Neutrophil (primary cell): Measurements from ENCODE around the gene BORCS5.

ENCODE experiments used
- H3K27ac ChIP-seq: fragments of 200-600 bp; sonication (generic); 2 replicates; pipeline ENCODE4 v1.5.1; 2016; ENCODE audit warnings: mild to moderate bottlenecking, moderate library complexity
- H3K27me3 ChIP-seq: fragments of 200-600 bp; sonication (generic); 2 replicates; pipeline ENCODE4 v1.6.0; 2016; ENCODE audit warnings: mild to moderate bottlenecking
- H3K36me3 ChIP-seq: fragments of 200-600 bp; sonication (generic); 2 replicates; pipeline ENCODE4 v1.5.1; 2017
- H3K4me1 ChIP-seq, 2 experiments: fragments of 200-600 bp in 1 of 2; sonication (generic) in 1 of 2; 1 replicate in 1 of 2; 2 replicates in 1 of 2; pipeline versions ENCODE4 v1.5.1 to v1.6.1; 2013 to 2016; ENCODE audit warnings: low read depth in 1 of 2, low read length in 1 of 2, mild to moderate bottlenecking in 1 of 2, moderate library complexity in 1 of 2; ENCODE audit not compliant: control insufficient read depth in 1 of 2, insufficient read depth in 1 of 2
- H3K4me3 ChIP-seq, 2 experiments: fragments of 200-600 bp in 1 of 2; sonication (generic) in 1 of 2; 1 replicate in 1 of 2; 2 replicates in 1 of 2; pipeline ENCODE4 v1.5.1; 2013 to 2016; ENCODE audit warnings: low read depth in 1 of 2, low read length in 1 of 2, mild to moderate bottlenecking in 1 of 2, moderate library complexity in 1 of 2
- H3K9me3 ChIP-seq: fragments of 200-600 bp; sonication (generic); 2 replicates; pipeline ENCODE4 v1.5.1; 2016
- TF ChIP-seq, protein P1 (sequence below): fragments of 200-600 bp; sonication (generic); IDR thresholded peaks from 2 replicates; pipeline ENCODE4 v1.5.1; 2016; ENCODE audit warnings: antibody characterized with exemption

The BORCS5 gene

DNA sequence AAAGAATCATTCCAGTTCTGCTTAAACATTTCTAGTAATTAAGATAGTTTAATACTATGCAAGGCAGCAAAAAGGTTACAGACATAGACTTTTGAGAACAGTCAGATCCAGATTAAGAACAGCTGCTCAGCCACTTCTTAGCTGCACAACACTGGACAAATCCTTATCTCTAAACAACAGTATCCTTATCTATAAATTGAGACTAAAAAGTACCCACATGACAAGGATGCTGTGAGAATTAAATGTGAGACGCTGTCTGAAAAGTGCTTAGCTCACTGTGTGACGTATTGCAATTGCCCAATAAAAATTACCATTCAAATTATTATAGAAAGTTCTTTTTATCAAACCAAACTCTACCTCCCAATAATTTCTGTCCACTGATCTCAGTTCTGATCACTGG is 35.5 kb downstream of the BORCS5 start:
- H3K27ac ChIP-seq, result no peak overlapping the region
- H3K27me3 ChIP-seq, result no peaks in the 10 kb centered on the region
- peaks cover 6% of the 10 kb centered on the region for H3K36me3 ChIP-seq
- TF ChIP-seq, protein P1, sequence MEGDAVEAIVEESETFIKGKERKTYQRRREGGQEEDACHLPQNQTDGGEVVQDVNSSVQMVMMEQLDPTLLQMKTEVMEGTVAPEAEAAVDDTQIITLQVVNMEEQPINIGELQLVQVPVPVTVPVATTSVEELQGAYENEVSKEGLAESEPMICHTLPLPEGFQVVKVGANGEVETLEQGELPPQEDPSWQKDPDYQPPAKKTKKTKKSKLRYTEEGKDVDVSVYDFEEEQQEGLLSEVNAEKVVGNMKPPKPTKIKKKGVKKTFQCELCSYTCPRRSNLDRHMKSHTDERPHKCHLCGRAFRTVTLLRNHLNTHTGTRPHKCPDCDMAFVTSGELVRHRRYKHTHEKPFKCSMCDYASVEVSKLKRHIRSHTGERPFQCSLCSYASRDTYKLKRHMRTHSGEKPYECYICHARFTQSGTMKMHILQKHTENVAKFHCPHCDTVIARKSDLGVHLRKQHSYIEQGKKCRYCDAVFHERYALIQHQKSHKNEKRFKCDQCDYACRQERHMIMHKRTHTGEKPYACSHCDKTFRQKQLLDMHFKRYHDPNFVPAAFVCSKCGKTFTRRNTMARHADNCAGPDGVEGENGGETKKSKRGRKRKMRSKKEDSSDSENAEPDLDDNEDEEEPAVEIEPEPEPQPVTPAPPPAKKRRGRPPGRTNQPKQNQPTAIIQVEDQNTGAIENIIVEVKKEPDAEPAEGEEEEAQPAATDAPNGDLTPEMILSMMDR, result no peak
- H3K9me3 ChIP-seq, result no peaks in the 10 kb centered on the region
- H3K4me3 ChIP-seq, result no peak overlapping the region
- H3K4me1 ChIP-seq, result no peaks in the 10 kb centered on the region

DNA sequence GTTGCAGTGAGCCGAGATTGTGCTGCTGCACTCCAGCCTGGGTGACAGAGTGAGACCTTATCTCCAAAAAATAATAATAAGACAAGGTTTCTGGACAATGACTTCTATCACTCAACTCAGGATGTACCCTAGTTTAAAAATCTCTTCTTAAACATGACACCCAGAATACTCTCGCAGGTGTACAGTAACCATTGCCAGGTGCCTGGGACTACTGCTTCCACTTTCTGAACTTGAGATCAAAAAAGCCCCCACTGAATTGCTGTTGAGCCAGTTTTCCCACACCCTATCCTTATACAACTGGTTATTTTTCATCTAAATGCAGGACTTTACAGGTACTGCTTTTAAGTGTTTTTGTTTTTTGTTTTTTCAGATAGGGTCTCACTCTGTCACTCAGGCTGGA is 36.3 kb downstream of the BORCS5 start:
- TF ChIP-seq, protein P1, result no peak
- Histone ChIP-seq H3K4me3 (no peak overlapping the region), H3K9me3 (no peaks in the 10 kb centered on the region), H3K36me3 (peaks cover 4% of the 10 kb centered on the region), H3K4me1 (no peaks in the 10 kb centered on the region), H3K27me3 (no peaks in the 10 kb centered on the region), H3K27ac (no peak overlapping the region)

DNA sequence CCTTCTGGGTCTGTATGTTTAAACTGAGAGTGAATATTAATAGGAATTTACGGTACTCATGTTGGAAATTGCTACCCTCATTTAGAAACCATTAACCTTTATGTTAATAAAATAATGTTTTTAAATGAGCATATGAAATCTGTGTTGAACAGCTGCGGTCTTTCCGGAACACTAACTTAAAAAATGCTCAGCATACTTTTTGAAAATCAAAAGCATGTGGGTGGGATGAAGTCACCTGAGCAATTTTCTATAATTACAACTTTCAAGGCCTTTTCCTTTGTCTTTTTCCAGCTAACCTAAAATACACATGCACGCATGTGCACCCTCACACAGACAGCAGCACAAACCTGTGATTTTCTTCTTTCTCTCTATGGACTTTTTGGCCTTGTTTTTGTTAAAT is 39.8 kb downstream of the BORCS5 start:
- Histone ChIP-seq H3K36me3 (peaks cover 4% of the 10 kb centered on the region), H3K9me3 (no peaks in the 10 kb centered on the region), H3K27me3 (no peaks in the 10 kb centered on the region), H3K4me3 (no peak overlapping the region), H3K4me1 (peaks cover 6 to 10% of the 10 kb centered on the region in 2 experiments), H3K27ac (no peak overlapping the region)
- TF ChIP-seq, protein P1, result no peak

DNA sequence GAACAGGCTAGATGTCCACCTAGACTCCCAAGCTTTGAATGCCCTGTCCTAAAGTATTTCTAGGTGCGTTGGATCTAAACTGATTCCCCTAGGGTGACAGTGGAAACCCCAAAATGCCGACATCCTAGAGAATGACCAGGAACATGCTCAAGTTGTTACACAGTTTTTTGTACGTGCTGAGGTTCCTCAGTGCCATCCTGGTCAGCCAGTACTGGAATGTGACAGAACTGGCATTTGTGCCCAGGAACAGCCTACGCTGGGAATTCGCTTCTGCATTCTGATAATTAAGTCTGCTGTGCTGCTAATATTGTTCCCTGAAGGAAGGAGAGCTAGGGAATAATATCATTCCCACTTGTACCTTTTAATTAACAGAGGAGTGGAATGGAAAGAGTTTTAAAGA is 40.3 kb downstream of the BORCS5 start:
- H3K27me3 ChIP-seq, result no peaks in the 10 kb centered on the region
- no peak overlapping the region for H3K4me3 ChIP-seq
- TF ChIP-seq, protein P1, result no peak
- peaks cover 9 to 13% of the 10 kb centered on the region in 2 experiments for H3K4me1 ChIP-seq
- H3K27ac ChIP-seq, result no peak overlapping the region
- no peaks in the 10 kb centered on the region for H3K9me3 ChIP-seq
- H3K36me3 ChIP-seq, result peaks cover 4% of the 10 kb centered on the region

DNA sequence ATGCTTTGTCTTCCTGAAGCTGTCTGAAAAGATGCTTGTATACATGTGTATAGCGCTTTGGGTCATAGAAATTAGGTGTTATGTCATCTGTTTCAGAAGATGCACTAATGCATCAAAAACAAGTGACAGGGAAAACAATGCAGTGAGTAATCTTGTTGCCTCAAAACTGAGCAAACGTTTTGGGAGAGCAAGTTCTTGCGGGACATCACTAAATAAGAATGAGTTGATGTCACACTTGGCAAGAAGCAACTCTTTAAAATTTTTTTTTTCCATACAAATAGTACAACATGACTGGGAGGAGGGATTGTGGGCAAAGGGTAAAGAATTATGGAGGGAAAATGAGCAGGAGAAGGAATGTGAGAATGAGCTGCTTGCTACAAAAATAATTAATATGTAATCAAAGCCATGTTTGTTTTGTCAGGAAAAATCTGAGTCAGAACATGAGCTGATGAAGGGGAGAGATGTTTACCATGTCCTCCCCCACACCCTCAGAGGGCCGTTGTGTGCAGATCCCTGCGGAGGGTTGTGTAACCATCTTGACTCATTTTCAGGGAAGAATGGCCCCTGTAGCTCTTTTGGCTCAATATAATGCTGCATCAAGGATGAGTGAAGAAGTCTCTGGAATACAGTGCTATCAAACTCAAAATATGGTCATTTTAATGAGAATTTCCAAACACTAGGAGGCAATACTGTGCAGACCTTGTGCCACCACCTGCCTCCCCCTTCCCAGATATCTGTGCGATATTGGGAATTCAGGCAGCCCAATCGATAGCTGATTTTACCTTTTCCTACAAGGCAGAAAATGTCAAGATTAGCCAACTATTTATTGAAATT is 41.4 kb downstream of the BORCS5 start:
- Histone ChIP-seq H3K27me3 (no peaks in the 10 kb centered on the region), H3K9me3 (no peaks in the 10 kb centered on the region), H3K36me3 (peaks cover 4% of the 10 kb centered on the region), H3K4me3 (no peak overlapping the region), H3K27ac (no peak overlapping the region), H3K4me1 (peaks cover 19 to 23% of the 10 kb centered on the region in 2 experiments)
- TF ChIP-seq, protein P1, result no peak
